OCI-LY7 (cell line): ENCODE data around the gene FRAS1.

Experiments
- CTCF ChIP-seq: fragments of 200-600 bp; sonication (generic); conservative IDR thresholded peaks from 2 replicates; pipeline ENCODE4 v1.5.1; 2014; ENCODE audit warnings: mild to moderate bottlenecking, antibody characterized with exemption, low read length, moderate library complexity, mixed read lengths
- EZH2phosphoT487 ChIP-seq: fragments of 200-600 bp; sonication (generic); IDR thresholded peaks from 2 replicates; pipeline ENCODE4 v1.6.1; 2018; ENCODE audit warnings: low read depth, borderline replicate concordance, mild to moderate bottlenecking, mixed run types, antibody characterized with exemption, low read length, moderate library complexity, mixed read lengths

- TF ChIP-seq CTCF (no peak), EZH2phosphoT487 (no peak)
These were observed 242.4 kb downstream of the FRAS1 start for GRCh38 chr4:78299565-78299972.
